GM23338 (cell line): Measurements from ENCODE around the gene GPR63. TPM values are rescaled to one million over a fixed set of nuclear protein-coding genes. Genes with fewer than 3 reads are reported as not detected.

ENCODE experiments used
- ATAC-seq: fragments of 200-7000 bp; cut with Tn5 transposase; 3 replicates; pipeline ENCODE4 v1.9.1; 2020
- DNase-seq: peaks from one replicate; pipeline ENCODE4 v3.0.0-alpha.2; 2015; ENCODE audit warnings: low spot score
- H2AFZ ChIP-seq: fragments of 200-600 bp; sonication (generic); 2 replicates; pipeline ENCODE4 v1.8.0; 2016; ENCODE audit warnings: antibody characterized with exemption, mild to moderate bottlenecking, moderate library complexity
- H3F3A ChIP-seq: fragments of 200-600 bp; sonication (generic); replicated peaks from 2 replicates; pipeline ENCODE4 v1.8.0; 2017; ENCODE audit warnings: antibody characterized with exemption, mixed run types, low read depth
- H3K27ac ChIP-seq: fragments of 200-600 bp; sonication (generic); 2 replicates; pipeline ENCODE4 v1.6.1; 2016; ENCODE audit warnings: low read depth
- H3K27me3 ChIP-seq: fragments of 200-600 bp; sonication (generic); 2 replicates; pipeline ENCODE4 v1.8.0; 2016; ENCODE audit warnings: mild to moderate bottlenecking, mixed run types, moderate library complexity; ENCODE audit not compliant: insufficient read depth
- H3K36me3 ChIP-seq: fragments of 200-600 bp; sonication (generic); 2 replicates; pipeline ENCODE4 v1.8.0; 2016; ENCODE audit warnings: mild to moderate bottlenecking; ENCODE audit not compliant: insufficient read depth
- H3K4me1 ChIP-seq: fragments of 200-600 bp; sonication (generic); 2 replicates; pipeline ENCODE4 v1.8.0; 2016; ENCODE audit warnings: mild to moderate bottlenecking, moderate library complexity; ENCODE audit not compliant: insufficient read depth
- H3K4me2 ChIP-seq: fragments of 200-600 bp; sonication (generic); 2 replicates; pipeline ENCODE4 v1.7.1; 2017; ENCODE audit warnings: mixed run types
- H3K4me3 ChIP-seq: fragments of 200-600 bp; sonication (generic); 2 replicates; pipeline ENCODE4 v1.6.1; 2016; ENCODE audit warnings: mixed run types
- H3K79me2 ChIP-seq: fragments of 200-600 bp; sonication (generic); replicated peaks from 2 replicates; pipeline ENCODE4 v1.8.0; 2017; ENCODE audit warnings: mild to moderate bottlenecking; ENCODE audit not compliant: insufficient read depth
- H3K9me2 ChIP-seq: fragments of 200-600 bp; sonication (generic); 2 replicates; pipeline ENCODE4 v1.8.0; 2017; ENCODE audit not compliant: insufficient read depth
- H4K20me1 ChIP-seq: fragments of 200-600 bp; sonication (generic); replicated peaks from 2 replicates; pipeline ENCODE4 v1.8.0; 2017; ENCODE audit warnings: mild to moderate bottlenecking; ENCODE audit not compliant: insufficient read depth
- H3K27ac Mint-ChIP-seq: 2 replicates; pipeline ENCODE4 v1.8.0; 2020; ENCODE audit warnings: inconsistent platforms, mild to moderate bottlenecking, moderate library complexity, mixed read lengths
- H3K27me3 Mint-ChIP-seq: 3 replicates; pipeline ENCODE4 v1.8.0; 2022; ENCODE audit warnings: low read depth, mild to moderate bottlenecking, moderate library complexity, mixed read lengths, inconsistent platforms; ENCODE audit not compliant: insufficient read depth, poor library complexity
- H3K36me3 Mint-ChIP-seq: 3 replicates; pipeline ENCODE4 v1.8.0; 2021; ENCODE audit warnings: low read depth, mild to moderate bottlenecking, inconsistent platforms, moderate library complexity, mixed read lengths
- H3K4me1 Mint-ChIP-seq: 3 replicates; pipeline ENCODE4 v1.8.0; 2020; ENCODE audit warnings: mild to moderate bottlenecking, inconsistent platforms, mixed read lengths
- H3K4me3 Mint-ChIP-seq: 3 replicates; pipeline ENCODE4 v1.8.0; 2021; ENCODE audit warnings: moderate library complexity, mild to moderate bottlenecking, inconsistent platforms, mixed read lengths
- H3K9me3 Mint-ChIP-seq: 3 replicates; pipeline ENCODE4 v1.8.0; 2020; ENCODE audit warnings: moderate library complexity, mild to moderate bottlenecking, inconsistent platforms, mixed read lengths
- CREB1 ChIP-seq: fragments of 250-450 bp; sonication (Bioruptor Pico); IDR thresholded peaks from 2 replicates; pipeline ENCODE4 v1.5.0; 2020; ENCODE audit warnings: low read depth, mild to moderate bottlenecking, moderate library complexity
- EZH2 ChIP-seq: fragments of 200-600 bp; sonication (generic); IDR thresholded peaks from one replicate; pipeline ENCODE4 v1.8.0; 2017; ENCODE audit warnings: antibody characterized with exemption, mild to moderate bottlenecking, low read depth; ENCODE audit not compliant: unreplicated experiment
- EZH2phosphoT487 ChIP-seq: fragments of 200-600 bp; sonication (generic); IDR thresholded peaks from one replicate; pipeline ENCODE4 v1.8.1; 2018; ENCODE audit warnings: antibody characterized with exemption; ENCODE audit not compliant: unreplicated experiment
- JUNB ChIP-seq: IDR thresholded peaks from one replicate; pipeline ENCODE4 v1.6.1; 2016; ENCODE audit warnings: antibody characterized with exemption; ENCODE audit not compliant: unreplicated experiment
- NANOG ChIP-seq: IDR thresholded peaks from 2 replicates; pipeline ENCODE4 v1.6.1; 2016; ENCODE audit warnings: antibody characterized with exemption, borderline replicate concordance
- POLR2AphosphoS5 ChIP-seq: IDR thresholded peaks from 2 replicates; pipeline ENCODE4 v1.6.1; 2016; ENCODE audit warnings: antibody characterized with exemption, low read depth
- STAT1 ChIP-seq: IDR thresholded peaks from one replicate; pipeline ENCODE4 v1.6.1; 2016; ENCODE audit warnings: antibody characterized with exemption; ENCODE audit not compliant: unreplicated experiment
- ZNF114 ChIP-seq: fragments of 250-450 bp; sonication (Bioruptor Pico); IDR thresholded peaks from 2 replicates; pipeline ENCODE4 v1.5.0; 2020; ENCODE audit warnings: mild to moderate bottlenecking, moderate library complexity
- ZNF331 ChIP-seq: fragments of 250-450 bp; sonication (Bioruptor Pico); IDR thresholded peaks from 2 replicates; pipeline ENCODE4 v1.5.0; 2020; ENCODE audit warnings: low read depth, mild to moderate bottlenecking, moderate library complexity
- polyA plus RNA-seq: library from polyadenylated mRNA; unstranded; fragments of >200 nt; fragmentation: Nextera tagmentation; extraction: Ambion mirVana; gene quantifications from 2 replicates; pipeline ENCODE4 v1.2.1, GENCODE V29; 2016
- total RNA-seq: library from RNA; depleted of rRNA; stranded (reverse); fragments of >200 nt; shearing (Covaris generic); gene quantifications from 2 replicates; pipeline ENCODE4 v1.2.3, GENCODE V29; 2014
- TF ChIP-seq, protein P1 (sequence below): IDR thresholded peaks from 2 replicates; pipeline ENCODE4 v1.6.1; 2016; ENCODE audit warnings: antibody characterized with exemption
- TF ChIP-seq, protein P2 (sequence below), 2 experiments: fragments of 200-600 bp in 1 of 2; sonication (generic) in 1 of 2; conservative IDR thresholded peaks; 2 replicates each; pipeline versions ENCODE4 v1.5.1 to v1.6.1; 2016 to 2017; ENCODE audit warnings: antibody characterized with exemption in 2 of 2, low read depth in 2 of 2, mild to moderate bottlenecking in 2 of 2, moderate library complexity in 1 of 2
- TF ChIP-seq, protein P3 (sequence below): IDR thresholded peaks from one replicate; pipeline ENCODE4 v1.6.1; 2018; ENCODE audit warnings: antibody characterized with exemption; ENCODE audit not compliant: unreplicated experiment
- TF ChIP-seq, protein P4 (sequence below): fragments of 250-450 bp; sonication (Bioruptor Pico); IDR thresholded peaks from 2 replicates; pipeline ENCODE4 v1.5.0; 2020; ENCODE audit warnings: mild to moderate bottlenecking, moderate library complexity

The GPR63 gene
- total and polyA plus RNA-seq, 2 experiments from 2014 or later = 5.4 to 19.3 TPM

DNA sequence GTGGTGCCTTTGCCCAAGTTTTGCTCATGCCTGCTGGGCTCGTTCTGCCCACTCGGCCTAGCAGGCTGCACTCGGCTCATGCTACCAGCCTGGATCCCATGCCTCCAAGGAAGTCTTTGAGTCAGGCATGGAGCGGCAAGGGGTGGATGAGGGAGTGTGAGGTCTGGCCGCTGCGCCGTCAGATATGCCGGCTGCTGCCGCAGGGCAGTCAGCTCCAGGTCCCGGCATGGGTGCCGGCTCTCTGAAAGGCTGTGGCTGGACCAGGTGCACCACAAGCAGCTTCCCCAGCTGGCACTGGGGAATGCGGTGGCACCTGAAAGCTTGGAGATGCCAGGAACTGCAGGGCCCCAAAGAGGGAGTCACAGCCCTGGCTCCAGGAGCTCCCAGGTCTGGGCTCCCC is 75.5 kb downstream of the GPR63 start:
- no peaks in the 10 kb centered on the region for H3K79me2 ChIP-seq
- H4K20me1 ChIP-seq = no peaks in the 10 kb centered on the region
- no peaks in the 10 kb centered on the region for H3K27me3 ChIP-seq
- H2AFZ ChIP-seq = no peak overlapping the region
- no peak overlapping the region for H3K27ac ChIP-seq
- H3K27me3 Mint-ChIP-seq = no peaks in the 10 kb centered on the region
- peak; percentile 54; the same call in 2 of the 3 replicates for ATAC-seq
- no peaks in the 10 kb centered on the region for H3F3A ChIP-seq
- TF ChIP-seq, protein P1, sequence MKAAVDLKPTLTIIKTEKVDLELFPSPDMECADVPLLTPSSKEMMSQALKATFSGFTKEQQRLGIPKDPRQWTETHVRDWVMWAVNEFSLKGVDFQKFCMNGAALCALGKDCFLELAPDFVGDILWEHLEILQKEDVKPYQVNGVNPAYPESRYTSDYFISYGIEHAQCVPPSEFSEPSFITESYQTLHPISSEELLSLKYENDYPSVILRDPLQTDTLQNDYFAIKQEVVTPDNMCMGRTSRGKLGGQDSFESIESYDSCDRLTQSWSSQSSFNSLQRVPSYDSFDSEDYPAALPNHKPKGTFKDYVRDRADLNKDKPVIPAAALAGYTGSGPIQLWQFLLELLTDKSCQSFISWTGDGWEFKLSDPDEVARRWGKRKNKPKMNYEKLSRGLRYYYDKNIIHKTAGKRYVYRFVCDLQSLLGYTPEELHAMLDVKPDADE = no peak
- TF ChIP-seq, protein P2, sequence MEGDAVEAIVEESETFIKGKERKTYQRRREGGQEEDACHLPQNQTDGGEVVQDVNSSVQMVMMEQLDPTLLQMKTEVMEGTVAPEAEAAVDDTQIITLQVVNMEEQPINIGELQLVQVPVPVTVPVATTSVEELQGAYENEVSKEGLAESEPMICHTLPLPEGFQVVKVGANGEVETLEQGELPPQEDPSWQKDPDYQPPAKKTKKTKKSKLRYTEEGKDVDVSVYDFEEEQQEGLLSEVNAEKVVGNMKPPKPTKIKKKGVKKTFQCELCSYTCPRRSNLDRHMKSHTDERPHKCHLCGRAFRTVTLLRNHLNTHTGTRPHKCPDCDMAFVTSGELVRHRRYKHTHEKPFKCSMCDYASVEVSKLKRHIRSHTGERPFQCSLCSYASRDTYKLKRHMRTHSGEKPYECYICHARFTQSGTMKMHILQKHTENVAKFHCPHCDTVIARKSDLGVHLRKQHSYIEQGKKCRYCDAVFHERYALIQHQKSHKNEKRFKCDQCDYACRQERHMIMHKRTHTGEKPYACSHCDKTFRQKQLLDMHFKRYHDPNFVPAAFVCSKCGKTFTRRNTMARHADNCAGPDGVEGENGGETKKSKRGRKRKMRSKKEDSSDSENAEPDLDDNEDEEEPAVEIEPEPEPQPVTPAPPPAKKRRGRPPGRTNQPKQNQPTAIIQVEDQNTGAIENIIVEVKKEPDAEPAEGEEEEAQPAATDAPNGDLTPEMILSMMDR (conservative IDR thresholded peaks at IDR 0.05; ENCODE audit: low read depth in 2 of 2) = no peak
- TF ChIP-seq EZH2 (no peak), EZH2phosphoT487 (no peak), ZNF114 (CRISPR knock-in tag) (no peak), STAT1 (no peak), CREB1 (CRISPR knock-in tag) (no peak), NANOG (no peak), POLR2AphosphoS5 (no peak), JUNB (no peak), ZNF331 (CRISPR knock-in tag) (no peak)
- TF ChIP-seq, protein P3, sequence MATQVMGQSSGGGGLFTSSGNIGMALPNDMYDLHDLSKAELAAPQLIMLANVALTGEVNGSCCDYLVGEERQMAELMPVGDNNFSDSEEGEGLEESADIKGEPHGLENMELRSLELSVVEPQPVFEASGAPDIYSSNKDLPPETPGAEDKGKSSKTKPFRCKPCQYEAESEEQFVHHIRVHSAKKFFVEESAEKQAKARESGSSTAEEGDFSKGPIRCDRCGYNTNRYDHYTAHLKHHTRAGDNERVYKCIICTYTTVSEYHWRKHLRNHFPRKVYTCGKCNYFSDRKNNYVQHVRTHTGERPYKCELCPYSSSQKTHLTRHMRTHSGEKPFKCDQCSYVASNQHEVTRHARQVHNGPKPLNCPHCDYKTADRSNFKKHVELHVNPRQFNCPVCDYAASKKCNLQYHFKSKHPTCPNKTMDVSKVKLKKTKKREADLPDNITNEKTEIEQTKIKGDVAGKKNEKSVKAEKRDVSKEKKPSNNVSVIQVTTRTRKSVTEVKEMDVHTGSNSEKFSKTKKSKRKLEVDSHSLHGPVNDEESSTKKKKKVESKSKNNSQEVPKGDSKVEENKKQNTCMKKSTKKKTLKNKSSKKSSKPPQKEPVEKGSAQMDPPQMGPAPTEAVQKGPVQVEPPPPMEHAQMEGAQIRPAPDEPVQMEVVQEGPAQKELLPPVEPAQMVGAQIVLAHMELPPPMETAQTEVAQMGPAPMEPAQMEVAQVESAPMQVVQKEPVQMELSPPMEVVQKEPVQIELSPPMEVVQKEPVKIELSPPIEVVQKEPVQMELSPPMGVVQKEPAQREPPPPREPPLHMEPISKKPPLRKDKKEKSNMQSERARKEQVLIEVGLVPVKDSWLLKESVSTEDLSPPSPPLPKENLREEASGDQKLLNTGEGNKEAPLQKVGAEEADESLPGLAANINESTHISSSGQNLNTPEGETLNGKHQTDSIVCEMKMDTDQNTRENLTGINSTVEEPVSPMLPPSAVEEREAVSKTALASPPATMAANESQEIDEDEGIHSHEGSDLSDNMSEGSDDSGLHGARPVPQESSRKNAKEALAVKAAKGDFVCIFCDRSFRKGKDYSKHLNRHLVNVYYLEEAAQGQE = no peak
- TF ChIP-seq, protein P4, sequence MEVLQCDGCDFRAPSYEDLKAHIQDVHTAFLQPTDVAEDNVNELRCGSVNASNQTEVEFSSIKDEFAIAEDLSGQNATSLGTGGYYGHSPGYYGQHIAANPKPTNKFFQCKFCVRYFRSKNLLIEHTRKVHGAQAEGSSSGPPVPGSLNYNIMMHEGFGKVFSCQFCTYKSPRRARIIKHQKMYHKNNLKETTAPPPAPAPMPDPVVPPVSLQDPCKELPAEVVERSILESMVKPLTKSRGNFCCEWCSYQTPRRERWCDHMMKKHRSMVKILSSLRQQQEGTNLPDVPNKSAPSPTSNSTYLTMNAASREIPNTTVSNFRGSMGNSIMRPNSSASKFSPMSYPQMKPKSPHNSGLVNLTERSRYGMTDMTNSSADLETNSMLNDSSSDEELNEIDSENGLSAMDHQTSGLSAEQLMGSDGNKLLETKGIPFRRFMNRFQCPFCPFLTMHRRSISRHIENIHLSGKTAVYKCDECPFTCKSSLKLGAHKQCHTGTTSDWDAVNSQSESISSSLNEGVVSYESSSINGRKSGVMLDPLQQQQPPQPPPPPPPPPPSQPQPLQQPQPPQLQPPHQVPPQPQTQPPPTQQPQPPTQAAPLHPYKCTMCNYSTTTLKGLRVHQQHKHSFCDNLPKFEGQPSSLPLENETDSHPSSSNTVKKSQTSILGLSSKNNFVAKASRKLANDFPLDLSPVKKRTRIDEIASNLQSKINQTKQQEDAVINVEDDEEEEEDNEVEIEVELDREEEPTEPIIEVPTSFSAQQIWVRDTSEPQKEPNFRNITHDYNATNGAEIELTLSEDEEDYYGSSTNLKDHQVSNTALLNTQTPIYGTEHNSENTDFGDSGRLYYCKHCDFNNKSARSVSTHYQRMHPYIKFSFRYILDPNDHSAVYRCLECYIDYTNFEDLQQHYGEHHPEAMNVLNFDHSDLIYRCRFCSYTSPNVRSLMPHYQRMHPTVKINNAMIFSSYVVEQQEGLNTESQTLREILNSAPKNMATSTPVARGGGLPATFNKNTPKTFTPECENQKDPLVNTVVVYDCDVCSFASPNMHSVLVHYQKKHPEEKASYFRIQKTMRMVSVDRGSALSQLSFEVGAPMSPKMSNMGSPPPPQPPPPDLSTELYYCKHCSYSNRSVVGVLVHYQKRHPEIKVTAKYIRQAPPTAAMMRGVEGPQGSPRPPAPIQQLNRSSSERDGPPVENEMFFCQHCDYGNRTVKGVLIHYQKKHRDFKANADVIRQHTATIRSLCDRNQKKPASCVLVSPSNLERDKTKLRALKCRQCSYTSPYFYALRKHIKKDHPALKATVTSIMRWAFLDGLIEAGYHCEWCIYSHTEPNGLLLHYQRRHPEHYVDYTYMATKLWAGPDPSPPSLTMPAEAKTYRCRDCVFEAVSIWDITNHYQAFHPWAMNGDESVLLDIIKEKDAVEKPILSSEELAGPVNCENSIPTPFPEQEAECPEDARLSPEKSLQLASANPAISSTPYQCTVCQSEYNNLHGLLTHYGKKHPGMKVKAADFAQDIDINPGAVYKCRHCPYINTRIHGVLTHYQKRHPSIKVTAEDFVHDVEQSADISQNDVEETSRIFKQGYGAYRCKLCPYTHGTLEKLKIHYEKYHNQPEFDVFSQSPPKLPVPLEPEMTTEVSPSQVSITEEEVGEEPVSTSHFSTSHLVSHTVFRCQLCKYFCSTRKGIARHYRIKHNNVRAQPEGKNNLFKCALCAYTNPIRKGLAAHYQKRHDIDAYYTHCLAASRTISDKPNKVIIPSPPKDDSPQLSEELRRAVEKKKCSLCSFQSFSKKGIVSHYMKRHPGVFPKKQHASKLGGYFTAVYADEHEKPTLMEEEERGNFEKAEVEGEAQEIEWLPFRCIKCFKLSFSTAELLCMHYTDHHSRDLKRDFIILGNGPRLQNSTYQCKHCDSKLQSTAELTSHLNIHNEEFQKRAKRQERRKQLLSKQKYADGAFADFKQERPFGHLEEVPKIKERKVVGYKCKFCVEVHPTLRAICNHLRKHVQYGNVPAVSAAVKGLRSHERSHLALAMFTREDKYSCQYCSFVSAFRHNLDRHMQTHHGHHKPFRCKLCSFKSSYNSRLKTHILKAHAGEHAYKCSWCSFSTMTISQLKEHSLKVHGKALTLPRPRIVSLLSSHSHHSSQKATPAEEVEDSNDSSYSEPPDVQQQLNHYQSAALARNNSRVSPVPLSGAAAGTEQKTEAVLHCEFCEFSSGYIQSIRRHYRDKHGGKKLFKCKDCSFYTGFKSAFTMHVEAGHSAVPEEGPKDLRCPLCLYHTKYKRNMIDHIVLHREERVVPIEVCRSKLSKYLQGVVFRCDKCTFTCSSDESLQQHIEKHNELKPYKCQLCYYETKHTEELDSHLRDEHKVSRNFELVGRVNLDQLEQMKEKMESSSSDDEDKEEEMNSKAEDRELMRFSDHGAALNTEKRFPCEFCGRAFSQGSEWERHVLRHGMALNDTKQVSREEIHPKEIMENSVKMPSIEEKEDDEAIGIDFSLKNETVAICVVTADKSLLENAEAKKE (CRISPR knock-in tag) = no peak
- H3K4me2 ChIP-seq = no peak overlapping the region
- no peaks in the 10 kb centered on the region; the same call in 2 of the 3 replicates for H3K4me1 Mint-ChIP-seq
- no peak for DNase-seq
- no peaks in the 10 kb centered on the region for H3K36me3 ChIP-seq
- H3K4me3 ChIP-seq = no peak overlapping the region
- H3K4me1 ChIP-seq = no peaks in the 10 kb centered on the region
- H3K27ac Mint-ChIP-seq = no peak overlapping the region
- no peaks in the 10 kb centered on the region for H3K9me2 ChIP-seq
- no peaks in the 10 kb centered on the region for H3K36me3 Mint-ChIP-seq
- no peaks in the 10 kb centered on the region for H3K9me3 Mint-ChIP-seq
- no peak overlapping the region for H3K4me3 Mint-ChIP-seq
